ENCODE data around the gene TRIM62. TPM values are rescaled to one million over a fixed set of nuclear protein-coding genes. Genes with fewer than 3 reads are reported as not detected.

The TRIM62 gene
- total and polyA plus RNA-seq, 2 experiments from 2014 or later = 2.9 to 18.9 TPM

- TF ChIP-seq ZNF462 (CRISPR knock-in tag; IDR thresholded peaks at IDR 0.05) (no peak), ZNF114 (CRISPR knock-in tag; IDR thresholded peaks at IDR 0.05) (no peak), NANOG (IDR thresholded peaks at IDR 0.05; ENCODE audit: borderline replicate concordance) (no peak)
Measured at GRCh38 chr1:33158366-33158765, 23.5 kb downstream of the TRIM62 start (continued).

- no peaks in the 10 kb centered on the region for H3K79me2 ChIP-seq (replicated peaks; ENCODE audit: insufficient read depth)
- Mint-ChIP-seq H3K27me3 (ENCODE audit: insufficient read depth, low read depth, poor library complexity) (peaks cover 21% of the 10 kb centered on the region), H3K4me3 (no peak overlapping the region; the same call in 2 of the 3 replicates), H3K36me3 (ENCODE audit: low read depth) (peaks cover 16% of the 10 kb centered on the region), H3K4me1 (peaks cover 31% of the 10 kb centered on the region), H3K9me3 (no peaks in the 10 kb centered on the region), H3K27ac (no peak overlapping the region)
- H3K4me2 ChIP-seq = no peak overlapping the region
- DNase-seq (ENCODE audit: low spot score) (no peak), ATAC-seq (no peak)
- no peaks in the 10 kb centered on the region for H3K27me3 ChIP-seq (ENCODE audit: insufficient read depth)
- no peak overlapping the region for H2AFZ ChIP-seq
- H3F3A ChIP-seq (replicated peaks; ENCODE audit: low read depth) = peaks cover 8% of the 10 kb centered on the region
- no peaks in the 10 kb centered on the region for H3K9me2 ChIP-seq (ENCODE audit: insufficient read depth)
- no peak overlapping the region for H3K27ac ChIP-seq (ENCODE audit: low read depth)
- no peak overlapping the region for H3K4me3 ChIP-seq
- H3K4me1 ChIP-seq (ENCODE audit: insufficient read depth) = peaks cover 25% of the 10 kb centered on the region
- H4K20me1 ChIP-seq (replicated peaks; ENCODE audit: insufficient read depth) = no peaks in the 10 kb centered on the region
- no peaks in the 10 kb centered on the region for H3K36me3 ChIP-seq (ENCODE audit: insufficient read depth)
- TF ChIP-seq STAT1 (IDR thresholded peaks at IDR 0.05; ENCODE audit: unreplicated experiment) (no peak), ZNF462 (CRISPR knock-in tag; IDR thresholded peaks at IDR 0.05) (no peak), EZH2phosphoT487 (IDR thresholded peaks at IDR 0.05; ENCODE audit: unreplicated experiment) (no peak), ZNF331 (CRISPR knock-in tag; IDR thresholded peaks at IDR 0.05; ENCODE audit: low read depth) (no peak)
Measured at GRCh38 chr1:33157131-33157530, 24.7 kb downstream of the TRIM62 start.

Data from GM23338 (cell line).